Measurements from ENCODE around the gene SBF2.
"Not testable (repeated sequence)": the region's sequence is repeated elsewhere in the genome, so short reads cannot be mapped to it uniquely, and the experiment has no call there.

The SBF2 gene

DNA sequence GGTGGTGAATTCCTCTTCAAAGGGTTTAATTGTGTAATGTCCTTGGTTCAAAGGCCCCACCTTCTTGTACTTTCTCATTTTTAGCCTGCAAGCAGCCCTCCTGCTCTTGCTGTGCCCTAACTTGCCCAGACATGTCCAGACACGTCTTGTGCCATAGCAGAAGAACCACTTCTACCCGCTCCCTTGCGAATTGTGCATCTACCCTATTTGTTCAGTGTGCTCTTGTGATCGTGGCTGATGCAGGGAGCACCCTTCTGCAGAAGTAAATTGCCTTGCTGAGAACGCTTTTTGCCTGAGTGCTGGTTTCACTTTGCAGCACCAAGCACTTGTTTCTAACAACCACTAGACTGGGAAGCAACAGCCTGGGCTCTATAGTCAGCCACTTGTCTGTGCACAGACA, 249.4 kb downstream of the SBF2 start:
- DNase-seq = no peak

- no peak for DNase-seq
Measured at GRCh38 chr11:10042699-10043098, 251.3 kb downstream of the SBF2 start.

DNA sequence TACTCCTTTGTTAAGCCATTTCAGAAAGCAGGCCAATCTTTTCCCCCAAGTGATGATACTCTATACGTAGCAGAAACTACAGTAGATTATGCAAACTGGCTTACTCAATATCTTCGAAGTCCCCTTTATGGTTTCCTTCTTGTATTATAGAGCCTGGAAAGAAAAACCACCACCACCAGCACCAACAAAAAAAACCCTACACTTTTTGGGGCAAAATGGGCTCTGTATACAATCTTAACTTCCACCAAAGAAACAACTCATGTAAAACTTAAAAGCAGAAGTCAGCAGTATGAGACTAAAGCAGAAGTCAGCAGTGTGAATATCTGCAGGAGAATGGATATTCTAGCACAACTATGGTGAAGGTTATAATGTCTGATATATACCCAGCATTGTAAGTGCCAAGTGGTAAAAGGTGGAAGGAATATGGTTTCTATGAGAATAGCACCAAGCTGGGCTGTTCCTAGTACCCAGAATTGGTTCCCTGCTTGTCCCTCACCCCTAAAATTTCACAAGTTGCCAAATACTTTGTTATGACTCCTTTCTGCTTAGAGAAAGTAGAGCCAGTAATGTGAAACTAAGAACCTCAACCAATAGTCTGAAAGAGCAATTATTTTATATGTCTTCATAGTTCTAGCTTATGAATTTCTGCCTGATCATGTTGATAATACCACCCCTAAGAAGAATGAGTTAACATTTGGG, 252.1 kb downstream of the SBF2 start:
- no peak for DNase-seq

GRCh38 chr11:10041332-10041731, 252.7 kb downstream of the SBF2 start:
- DNase-seq = no peak

- no peak for DNase-seq
Measured at GRCh38 chr11:10038521-10039302, 255.3 kb downstream of the SBF2 start.

- not testable (repeated sequence) for DNase-seq
Measured at GRCh38 chr11:10035932-10036331, 258.1 kb downstream of the SBF2 start.

DNA sequence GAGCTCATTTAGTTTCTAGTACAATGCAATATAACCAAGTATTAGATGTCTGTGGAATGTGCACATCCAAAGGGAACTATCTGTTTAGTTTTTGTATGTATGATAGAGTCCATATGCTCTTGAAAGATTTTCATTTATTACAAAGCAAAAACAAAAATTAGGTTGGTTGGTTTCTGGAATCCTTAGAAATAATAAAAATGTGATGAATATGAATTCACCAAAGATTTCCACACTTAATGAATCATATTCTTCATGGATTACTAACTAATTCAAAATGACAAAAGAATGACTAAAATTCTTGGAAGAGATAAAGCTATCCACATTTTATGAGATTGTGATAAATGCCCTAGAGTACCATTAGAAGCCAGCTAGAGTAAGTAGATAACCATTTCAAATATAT, 261.1 kb downstream of the SBF2 start:
- DNase-seq = no peak

DNA sequence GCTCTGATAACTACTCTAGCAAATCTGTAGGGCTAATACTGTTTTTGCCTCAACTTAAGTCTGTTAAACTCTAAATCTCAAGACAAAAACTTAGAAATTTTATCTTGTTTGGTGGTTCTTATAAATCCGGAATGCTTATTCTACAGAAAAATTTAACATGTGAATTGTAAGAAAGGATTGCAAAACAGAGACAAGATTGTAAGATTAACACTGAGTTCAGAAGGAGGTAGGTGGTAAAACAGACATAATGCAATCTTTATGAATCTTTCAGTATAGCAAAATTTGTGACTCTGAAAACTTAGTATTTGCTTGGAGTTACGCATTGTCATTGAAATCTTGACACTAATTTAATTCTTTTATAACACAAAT, 263.9 kb downstream of the SBF2 start:
- DNase-seq = no peak

- no peak for DNase-seq
Measured at GRCh38 chr11:10029386-10030121, 264.5 kb downstream of the SBF2 start.

- DNase-seq = no peak
Measured at GRCh38 chr11:10026514-10026913, 267.5 kb downstream of the SBF2 start.

GRCh38 chr11:10023212-10023611, 270.8 kb downstream of the SBF2 start:
- DNase-seq = no peak

GRCh38 chr11:10022764-10023163, 271.3 kb downstream of the SBF2 start:
- no peak for DNase-seq

DNA sequence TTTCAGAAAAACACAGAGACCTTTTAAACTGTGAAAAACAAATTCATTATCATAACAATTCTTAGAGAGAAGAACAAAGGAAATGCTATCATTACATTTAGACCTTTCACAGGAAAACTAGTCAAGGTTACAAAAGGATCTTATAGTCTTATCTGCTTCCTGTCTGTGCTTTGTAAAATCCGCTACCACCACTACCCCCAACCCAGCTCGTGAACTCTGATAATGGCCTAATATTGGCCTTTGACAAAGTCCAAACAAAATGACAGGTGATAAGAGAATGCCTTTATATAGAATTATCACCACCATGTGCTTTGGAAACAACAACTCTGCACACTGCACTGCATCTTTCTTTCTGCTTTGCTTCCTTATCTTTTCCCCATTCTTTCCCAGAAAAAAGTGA, 272.5 kb downstream of the SBF2 start:
- DNase-seq = no peak

GRCh38 chr11:10019906-10020682, 273.9 kb downstream of the SBF2 start:
- no peak for DNase-seq

DNA sequence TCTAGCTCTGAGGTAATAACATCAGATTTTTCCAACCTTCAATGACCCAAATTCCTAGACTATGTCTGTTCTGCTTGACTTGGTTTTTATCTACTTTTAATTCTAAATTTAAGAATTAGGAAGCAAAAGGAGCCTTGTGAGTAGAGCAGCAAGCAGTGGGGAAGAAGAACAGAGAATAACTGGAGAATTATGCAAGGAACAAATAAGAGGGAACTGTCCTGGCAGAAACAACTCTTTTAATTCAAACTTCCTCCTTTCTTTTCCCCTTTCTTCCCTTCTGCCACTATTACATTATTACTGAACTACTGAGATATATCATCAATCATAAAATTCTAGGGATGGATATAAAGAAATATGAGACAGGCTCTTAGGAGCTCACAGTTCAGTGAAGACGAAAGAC, 276.1 kb downstream of the SBF2 start:
- no peak for DNase-seq

DNA sequence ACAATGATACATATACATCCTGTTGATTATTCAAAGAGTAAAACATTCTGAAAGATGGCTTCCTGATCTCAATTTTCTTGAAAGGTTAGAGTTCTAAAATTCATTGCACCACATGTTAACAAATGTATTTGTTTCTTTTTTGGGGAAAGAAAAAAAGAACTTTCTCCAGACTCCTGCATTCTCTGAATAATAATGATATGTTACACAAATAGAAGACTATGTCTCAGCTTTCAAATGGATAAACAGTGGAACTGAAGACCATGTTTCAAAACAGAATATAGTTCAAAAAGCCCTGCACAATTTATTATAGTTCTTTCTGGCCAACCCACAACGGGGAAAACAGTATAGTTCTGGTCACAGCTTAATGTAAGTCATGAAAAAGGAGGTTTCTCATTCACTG, 277.0 kb downstream of the SBF2 start:
- no peak for DNase-seq

GRCh38 chr11:10012068-10012467, 282.0 kb downstream of the SBF2 start:
- DNase-seq = no peak

DNA sequence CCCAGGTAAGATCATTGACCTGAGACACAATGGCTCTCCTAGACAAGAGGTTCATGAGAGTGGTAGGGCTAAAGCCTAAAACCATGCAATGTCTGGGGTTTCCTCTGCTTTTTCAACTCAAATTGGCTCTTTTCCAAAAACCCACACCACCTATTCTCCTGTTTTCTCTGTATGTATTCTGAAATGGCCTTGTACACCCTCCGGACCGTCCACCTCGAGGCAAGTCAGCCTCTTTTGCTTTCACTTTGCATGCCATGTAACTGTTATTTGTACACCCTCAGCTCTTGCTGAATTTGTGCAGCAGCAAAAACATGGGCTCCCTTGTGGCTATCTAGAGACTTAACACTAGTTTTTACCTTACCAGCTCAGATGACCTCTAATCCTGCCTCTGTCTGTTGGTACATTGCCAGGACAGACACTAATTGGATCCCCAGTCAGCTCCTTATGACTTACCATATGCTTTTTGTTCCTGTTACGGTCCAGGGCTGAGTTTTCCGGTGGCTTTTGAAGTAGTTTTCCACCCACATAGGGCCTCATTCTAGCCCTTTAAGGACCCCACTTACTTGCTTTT, 288.0 kb downstream of the SBF2 start:
- no peak for DNase-seq

- no peak for DNase-seq
Measured at GRCh38 chr11:10004526-10005113, 289.4 kb downstream of the SBF2 start.

DNA sequence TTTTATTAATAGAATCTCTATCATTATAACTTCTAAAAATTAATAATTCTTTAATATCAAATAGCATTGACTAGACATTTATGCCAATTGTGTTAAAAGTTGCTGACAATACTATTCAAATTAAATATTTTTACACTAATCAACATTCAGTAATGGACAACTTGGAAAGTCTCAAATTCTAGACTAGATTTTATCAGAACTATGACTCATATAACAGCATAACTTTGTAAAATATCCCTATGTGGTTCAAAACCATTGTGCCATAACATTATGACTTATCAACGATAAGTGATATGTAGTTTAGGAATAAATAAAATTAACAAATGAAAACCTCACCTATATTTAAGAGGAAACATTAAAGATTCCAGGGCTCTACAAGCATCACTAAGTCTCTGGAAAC, 291.8 kb downstream of the SBF2 start:
- DNase-seq = no peak

- no peak for DNase-seq
Measured at GRCh38 chr11:9992306-9992705, 301.7 kb downstream of the SBF2 start.

- no peak for DNase-seq
Measured at GRCh38 chr11:9990221-9990973, 303.6 kb downstream of the SBF2 start.

All from left hindlimb (tissue), 1 donor.